Measurements from ENCODE around the gene GFPT2.

GFPT2 gene

GRCh38 chr5:180350711-180351465, 2.2 kb downstream of the GFPT2 start:
- DNase-seq = no peak

GRCh38 chr5:180350296-180350695, 2.8 kb downstream of the GFPT2 start:
- no peak for DNase-seq

- no peak for DNase-seq
These were observed 3.7 kb downstream of the GFPT2 start for GRCh38 chr5:180349391-180349790.

GRCh38 chr5:180348336-180348735, 4.8 kb downstream of the GFPT2 start:
- no peak for DNase-seq

GRCh38 chr5:180347702-180348101, 5.4 kb downstream of the GFPT2 start:
- DNase-seq = no peak

GRCh38 chr5:180346358-180346757, 6.8 kb downstream of the GFPT2 start:
- DNase-seq = no peak

GRCh38 chr5:180345781-180346180, 7.4 kb downstream of the GFPT2 start:
- no peak for DNase-seq

- DNase-seq = no peak
These were observed 8.0 kb downstream of the GFPT2 start for GRCh38 chr5:180345186-180345585.

GRCh38 chr5:180344696-180344999, 8.5 kb downstream of the GFPT2 start:
- DNase-seq = no peak

- no peak for DNase-seq
These were observed 9.1 kb downstream of the GFPT2 start for GRCh38 chr5:180343831-180344695.

- no peak for DNase-seq
These were observed 9.9 kb downstream of the GFPT2 start for GRCh38 chr5:180343110-180343830.

GRCh38 chr5:180341595-180341994, 11.5 kb downstream of the GFPT2 start:
- DNase-seq = no peak

GRCh38 chr5:180340856-180341255, 12.3 kb downstream of the GFPT2 start:
- DNase-seq = no peak

GRCh38 chr5:180339583-180340183, 13.5 kb downstream of the GFPT2 start:
- no peak for DNase-seq

GRCh38 chr5:180338001-180338707, 15.0 kb downstream of the GFPT2 start:
- DNase-seq = no peak

GRCh38 chr5:180336234-180337020, 16.7 kb downstream of the GFPT2 start:
- no peak for DNase-seq

- no peak for DNase-seq
These were observed 17.4 kb downstream of the GFPT2 start for GRCh38 chr5:180335614-180336233.

- no peak for DNase-seq
These were observed 18.2 kb downstream of the GFPT2 start for GRCh38 chr5:180334751-180335613.

- DNase-seq = no peak
These were observed 19.0 kb downstream of the GFPT2 start for GRCh38 chr5:180334176-180334575.

GRCh38 chr5:180333661-180334060, 19.5 kb downstream of the GFPT2 start:
- no peak for DNase-seq

Data from NCI-H774 (cell line).